Panc1 (cell line): ENCODE data around the gene TRPM4. TPM values are rescaled to one million over a fixed set of nuclear protein-coding genes. Genes with fewer than 3 reads are reported as not detected.
A peak's percentile ranks its signal among the peaks of the same experiment; 100 is the strongest.

Source experiments
- ATAC-seq: fragments of 200-7000 bp; cut with Tn5 transposase; 2 replicates; pipeline ENCODE4 v1.9.1; 2020; ENCODE audit warnings: mild to moderate bottlenecking, moderate library complexity
- BruUV-seq: library from RNA; stranded (reverse); fragments of 400-500 nt; replicated peaks from 2 replicates; lab custom pipeline; 2021; lab: Mats Ljungman, UMichigan
- CTCF ChIA-PET: fragments of 300-600 bp; sonication (Branson Sonifier 250); formaldehyde crosslinking; loops from one replicate; lab custom pipeline; 2022; ENCODE audit warnings: antibody characterized with exemption; lab: Charles Lee
- POLR2A ChIA-PET: fragments of 300-600 bp; sonication (Branson Sonifier 250); formaldehyde crosslinking; loops from one replicate; lab custom pipeline; 2022; ENCODE audit warnings: antibody characterized with exemption; lab: Charles Lee
- DNase-seq: peaks from one replicate; pipeline ENCODE4 v3.0.0-alpha.2; 2010; ENCODE audit warnings: low read depth, low spot score
- H3K27ac ChIP-seq: 2 replicates; pipeline ENCODE4 v1.5.1; 2011; ENCODE audit warnings: mild to moderate bottlenecking, low read length, inconsistent platforms
- H3K27me3 ChIP-seq: fragments of 200-500 bp; sonication (Bioruptor generic); 2 replicates; pipeline ENCODE4 v1.6.0; 2014; ENCODE audit warnings: low read length, inconsistent platforms; ENCODE audit not compliant: control insufficient read depth, insufficient read depth
- H3K36me3 ChIP-seq: fragments of 200-500 bp; sonication (Bioruptor generic); 2 replicates; pipeline ENCODE4 v1.5.1; 2014; ENCODE audit warnings: inconsistent platforms, mild to moderate bottlenecking, low read length, moderate library complexity; ENCODE audit not compliant: control insufficient read depth, insufficient read depth
- H3K4me1 ChIP-seq: 2 replicates; pipeline ENCODE4 v1.5.1; 2011; ENCODE audit warnings: inconsistent platforms, mild to moderate bottlenecking, low read length, moderate library complexity; ENCODE audit not compliant: control insufficient read depth, insufficient read depth
- H3K4me3 ChIP-seq, 2 experiments: 2 replicates each; pipeline ENCODE4 v1.5.1; 2011 to 2012; ENCODE audit warnings: low read depth in 2 of 2, low read length in 2 of 2, mild to moderate bottlenecking in 2 of 2, inconsistent platforms in 1 of 2, moderate library complexity in 1 of 2
- H3K9me3 ChIP-seq: fragments of 200-500 bp; sonication (Bioruptor generic); 2 replicates; pipeline ENCODE4 v1.5.1; 2014; ENCODE audit warnings: low read depth, mild to moderate bottlenecking, inconsistent platforms, low read length, moderate library complexity; ENCODE audit not compliant: control insufficient read depth, insufficient read depth
- POLR2AphosphoS5 ChIP-seq: IDR thresholded peaks from 2 replicates; pipeline ENCODE4 v1.6.1; 2012; ENCODE audit warnings: mild to moderate bottlenecking, low read depth, low read length, moderate library complexity
- SIN3A ChIP-seq: IDR thresholded peaks from 2 replicates; pipeline ENCODE4 v1.6.1; 2012; ENCODE audit warnings: low read depth, mild to moderate bottlenecking, low read length, moderate library complexity, borderline replicate concordance; ENCODE audit not compliant: insufficient read depth
- TCF7L2 ChIP-seq: IDR thresholded peaks from 2 replicates; pipeline ENCODE4 v1.6.1; 2011; ENCODE audit warnings: mild to moderate bottlenecking, low read depth, low read length, inconsistent platforms
- in situ Hi-C: cut with HindIII; loops from 2 replicates; pipeline ENCODE4 v1.10.0; 2016; ENCODE audit warnings: low sequenced_read_pairs, low pct_unique_long_range_greater_than_20kb
- intact Hi-C: fragments of 100-400 bp; cut with micrococcal nuclease; formaldehyde crosslinking; loops from one replicate; pipeline ENCODE4 v1.10.0; 2022; ENCODE audit not compliant: unreplicated experiment
- total RNA-seq: library from RNA; stranded (reverse); gene quantifications from one replicate; pipeline ENCODE4 v1.2.1, GENCODE V29; 2021; ENCODE audit not compliant: unreplicated experiment
- TF ChIP-seq, protein P1 (sequence below), 2 experiments: IDR thresholded peaks; 2 replicates each; pipeline ENCODE4 v1.6.1; 2011 to 2012; ENCODE audit warnings: low read depth in 2 of 2, control low read depth in 1 of 2, low read length in 1 of 2, mild to moderate bottlenecking in 1 of 2, moderate library complexity in 1 of 2; ENCODE audit not compliant: insufficient read depth in 1 of 2
- TF ChIP-seq, protein P2 (sequence below): fragments of 450-650 bp; IDR thresholded peaks from 2 replicates; pipeline ENCODE4 v1.5.1; 2017; ENCODE audit warnings: mild to moderate bottlenecking

The TRPM4 gene
- total RNA-seq, 1 experiment from 2014 or later: 19.4 TPM

DNA sequence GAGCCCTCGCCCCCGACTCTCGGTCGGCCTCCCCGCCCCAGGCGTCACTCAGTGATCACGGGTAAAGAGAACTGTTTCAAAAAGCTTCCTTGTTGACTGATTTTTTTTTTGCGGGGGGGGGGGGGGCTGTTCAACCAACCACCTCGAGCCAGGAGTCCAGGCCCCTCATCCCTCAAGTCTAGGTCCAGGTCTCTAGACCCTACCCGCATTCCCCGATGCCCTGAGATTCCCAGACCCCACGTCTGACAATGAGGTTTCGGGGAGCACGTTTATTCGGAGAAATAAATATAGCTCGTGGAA lies 6.7 kb upstream of the TRPM4 start:
- H3K36me3 ChIP-seq: no peaks in the 10 kb centered on the region; the same call in 1 of the 2 replicates
- CTCF ChIA-PET: interaction anchor here (0.5 kb wide), 1 partner anchor 33 kb away, joined by 7 read pairs; no protein-coding TSS in a partner anchor

DNA sequence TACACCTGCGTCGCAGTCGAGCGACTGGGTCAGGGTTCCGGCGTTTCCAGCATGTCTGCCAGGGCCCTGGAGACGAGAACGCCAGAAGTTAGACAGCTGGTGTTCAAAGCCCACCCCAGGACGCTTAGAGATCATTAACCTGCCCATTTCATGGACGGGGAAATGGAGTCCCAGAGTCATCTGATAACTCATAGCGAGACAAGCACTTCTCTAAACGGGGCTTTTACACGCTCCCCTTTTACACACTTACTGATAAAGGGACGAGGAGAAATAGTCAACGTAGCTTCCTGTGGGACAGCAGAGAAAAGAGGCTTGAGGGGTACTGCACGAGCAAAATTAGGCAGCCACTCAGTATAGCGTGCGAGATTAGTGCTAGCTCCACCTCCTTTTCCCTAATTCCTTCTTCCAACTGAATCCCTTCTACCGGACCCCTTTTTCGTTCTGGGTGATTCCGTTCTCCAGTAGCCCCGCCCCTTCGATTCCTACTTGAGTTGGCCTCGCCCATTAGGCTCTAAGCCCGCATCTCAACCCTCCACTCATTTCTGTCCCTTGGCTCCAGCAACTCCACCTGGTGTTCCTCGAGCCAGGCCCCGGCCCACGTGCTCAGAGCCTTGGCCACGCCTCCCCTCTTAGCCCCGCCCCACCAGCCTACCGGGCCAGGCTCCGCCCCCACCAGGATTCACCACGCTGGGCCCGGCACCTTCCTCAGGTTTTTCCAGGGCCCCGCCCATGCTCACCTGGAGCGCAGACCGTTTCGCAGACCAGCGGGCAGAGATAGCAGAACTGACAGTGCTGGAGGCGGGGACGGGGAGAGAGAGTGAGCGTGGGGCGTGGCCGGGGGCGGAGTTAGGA lies 6.1 kb upstream of the TRPM4 start:
- Histone ChIP-seq H3K27me3 (no peaks in the 10 kb centered on the region), H3K36me3 (no peaks in the 10 kb centered on the region; the same call in 1 of the 2 replicates), H3K9me3 (no peaks in the 10 kb centered on the region), H3K27ac (peak overlapping the region; percentile 74), H3K4me3 (peak overlapping the region; percentile 78 to 91), H3K4me1 (no peaks in the 10 kb centered on the region; the same call in 1 of the 2 replicates)
- CTCF ChIA-PET: interaction anchor here (0.5 kb wide), 1 partner anchor 33 kb away, joined by 7 read pairs; no protein-coding TSS in a partner anchor
- no peak for TF ChIP-seq SIN3A
- peak; percentile 43; the same call in 1 of the 2 replicates for TF ChIP-seq POLR2AphosphoS5
- BruUV-seq: no TSS peak
- intact Hi-C loops: no loop called here
- POLR2A ChIA-PET: interaction anchor here (0.7 kb wide), 1 partner anchor 74 kb away, joined by 8 read pairs; no protein-coding TSS in a partner anchor
- DNase-seq (peak; percentile 66), ATAC-seq (peak; percentile 67)
- in situ Hi-C loops: no loop called here

More for the DNA sequence above, 6.7 kb upstream of the TRPM4 start:
- Histone ChIP-seq H3K4me1 (no peaks in the 10 kb centered on the region; the same call in 1 of the 2 replicates), H3K27me3 (no peaks in the 10 kb centered on the region), H3K9me3 (no peaks in the 10 kb centered on the region), H3K4me3 (peak overlapping the region; percentile 78 to 91), H3K27ac (peak overlapping the region; percentile 74)
- POLR2A ChIA-PET: interaction anchor here (0.6 to 0.7 kb wide), 3 partner anchors 58 to 91 kb away, joined by 3 to 8 read pairs (median 4); no protein-coding TSS in a partner anchor
- TF ChIP-seq SIN3A: no peak
- intact Hi-C loops: no loop called here
- in situ Hi-C loops: no loop called here
- BruUV-seq: no TSS peak
- no peak for DNase-seq
- ATAC-seq: no peak

DNA sequence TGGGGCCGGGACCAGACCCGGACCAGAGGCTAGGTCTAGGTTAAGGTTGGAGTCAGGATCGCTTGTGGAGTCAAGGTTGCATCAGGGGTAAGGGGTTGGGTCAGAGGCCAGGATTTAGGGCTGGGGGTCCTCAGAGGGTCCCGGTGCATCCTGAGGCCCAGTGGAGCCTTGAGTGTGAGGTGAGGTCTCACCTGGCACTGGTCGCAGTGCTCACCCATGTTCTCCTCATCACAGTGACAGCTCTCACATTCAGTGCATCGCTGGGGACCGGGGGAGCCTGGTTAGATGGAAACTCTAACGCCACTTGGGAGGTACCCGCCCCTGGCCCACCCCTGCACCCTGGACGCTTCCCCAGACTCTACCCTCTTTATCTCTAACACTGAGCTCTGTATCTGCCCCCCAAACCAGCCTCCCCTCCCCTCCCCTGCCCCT lies 5.5 kb upstream of the TRPM4 start:
- DNase-seq (no peak), ATAC-seq (peak; percentile 38; the same call in 1 of the 2 replicates)
- Histone ChIP-seq H3K27me3 (no peaks in the 10 kb centered on the region), H3K27ac (no peak overlapping the region), H3K4me3 (peak overlapping the region; percentile 78 to 91), H3K36me3 (no peaks in the 10 kb centered on the region; the same call in 1 of the 2 replicates), H3K4me1 (no peaks in the 10 kb centered on the region; the same call in 1 of the 2 replicates), H3K9me3 (no peaks in the 10 kb centered on the region)
- intact Hi-C loops: no loop called here
- in situ Hi-C loops: no loop called here
- CTCF ChIA-PET: interaction anchor here (0.6 kb wide), 1 partner anchor 271 kb away, joined by 3 read pairs; no protein-coding TSS in a partner anchor
- no peak for TF ChIP-seq POLR2AphosphoS5
- TF ChIP-seq, protein P1, sequence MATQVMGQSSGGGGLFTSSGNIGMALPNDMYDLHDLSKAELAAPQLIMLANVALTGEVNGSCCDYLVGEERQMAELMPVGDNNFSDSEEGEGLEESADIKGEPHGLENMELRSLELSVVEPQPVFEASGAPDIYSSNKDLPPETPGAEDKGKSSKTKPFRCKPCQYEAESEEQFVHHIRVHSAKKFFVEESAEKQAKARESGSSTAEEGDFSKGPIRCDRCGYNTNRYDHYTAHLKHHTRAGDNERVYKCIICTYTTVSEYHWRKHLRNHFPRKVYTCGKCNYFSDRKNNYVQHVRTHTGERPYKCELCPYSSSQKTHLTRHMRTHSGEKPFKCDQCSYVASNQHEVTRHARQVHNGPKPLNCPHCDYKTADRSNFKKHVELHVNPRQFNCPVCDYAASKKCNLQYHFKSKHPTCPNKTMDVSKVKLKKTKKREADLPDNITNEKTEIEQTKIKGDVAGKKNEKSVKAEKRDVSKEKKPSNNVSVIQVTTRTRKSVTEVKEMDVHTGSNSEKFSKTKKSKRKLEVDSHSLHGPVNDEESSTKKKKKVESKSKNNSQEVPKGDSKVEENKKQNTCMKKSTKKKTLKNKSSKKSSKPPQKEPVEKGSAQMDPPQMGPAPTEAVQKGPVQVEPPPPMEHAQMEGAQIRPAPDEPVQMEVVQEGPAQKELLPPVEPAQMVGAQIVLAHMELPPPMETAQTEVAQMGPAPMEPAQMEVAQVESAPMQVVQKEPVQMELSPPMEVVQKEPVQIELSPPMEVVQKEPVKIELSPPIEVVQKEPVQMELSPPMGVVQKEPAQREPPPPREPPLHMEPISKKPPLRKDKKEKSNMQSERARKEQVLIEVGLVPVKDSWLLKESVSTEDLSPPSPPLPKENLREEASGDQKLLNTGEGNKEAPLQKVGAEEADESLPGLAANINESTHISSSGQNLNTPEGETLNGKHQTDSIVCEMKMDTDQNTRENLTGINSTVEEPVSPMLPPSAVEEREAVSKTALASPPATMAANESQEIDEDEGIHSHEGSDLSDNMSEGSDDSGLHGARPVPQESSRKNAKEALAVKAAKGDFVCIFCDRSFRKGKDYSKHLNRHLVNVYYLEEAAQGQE (IDR thresholded peaks at IDR 0.05; ENCODE audit: insufficient read depth in 1 of 2, low read depth in 2 of 2, low read length in 1 of 2): no peak
- TF ChIP-seq SIN3A: no peak
- TF ChIP-seq, protein P2, sequence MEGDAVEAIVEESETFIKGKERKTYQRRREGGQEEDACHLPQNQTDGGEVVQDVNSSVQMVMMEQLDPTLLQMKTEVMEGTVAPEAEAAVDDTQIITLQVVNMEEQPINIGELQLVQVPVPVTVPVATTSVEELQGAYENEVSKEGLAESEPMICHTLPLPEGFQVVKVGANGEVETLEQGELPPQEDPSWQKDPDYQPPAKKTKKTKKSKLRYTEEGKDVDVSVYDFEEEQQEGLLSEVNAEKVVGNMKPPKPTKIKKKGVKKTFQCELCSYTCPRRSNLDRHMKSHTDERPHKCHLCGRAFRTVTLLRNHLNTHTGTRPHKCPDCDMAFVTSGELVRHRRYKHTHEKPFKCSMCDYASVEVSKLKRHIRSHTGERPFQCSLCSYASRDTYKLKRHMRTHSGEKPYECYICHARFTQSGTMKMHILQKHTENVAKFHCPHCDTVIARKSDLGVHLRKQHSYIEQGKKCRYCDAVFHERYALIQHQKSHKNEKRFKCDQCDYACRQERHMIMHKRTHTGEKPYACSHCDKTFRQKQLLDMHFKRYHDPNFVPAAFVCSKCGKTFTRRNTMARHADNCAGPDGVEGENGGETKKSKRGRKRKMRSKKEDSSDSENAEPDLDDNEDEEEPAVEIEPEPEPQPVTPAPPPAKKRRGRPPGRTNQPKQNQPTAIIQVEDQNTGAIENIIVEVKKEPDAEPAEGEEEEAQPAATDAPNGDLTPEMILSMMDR: no peak
- no peak for TF ChIP-seq TCF7L2
- no TSS peak for BruUV-seq
- POLR2A ChIA-PET: interaction anchor here (0.6 to 0.7 kb wide), 2 partner anchors 17 to 160 kb away, joined by 3 to 10 read pairs; no protein-coding TSS in a partner anchor
